H9 (cell line): ENCODE data around the gene DNAAF3. TPM values are rescaled to one million over a fixed set of nuclear protein-coding genes. Genes with fewer than 3 reads are reported as not detected.

ENCODE experiments used
- DNase-seq: peaks from one replicate; pipeline ENCODE4 v3.0.0-alpha.2; 2017
- H2AFZ ChIP-seq: one replicate; pipeline ENCODE4 v1.6.1; 2013; ENCODE audit warnings: mild to moderate bottlenecking, low read length, control low read depth, moderate library complexity
- H2AK5ac ChIP-seq: 2 replicates; pipeline ENCODE4 v1.6.1; 2013; ENCODE audit warnings: low read length, control low read depth, mixed read lengths; ENCODE audit not compliant: insufficient read length
- H2BK120ac ChIP-seq: one replicate; pipeline ENCODE4 v1.6.1; 2013; ENCODE audit warnings: low read depth, mild to moderate bottlenecking, low read length, control low read depth, inconsistent platforms; ENCODE audit not compliant: poor library complexity, severe bottlenecking
- H2BK12ac ChIP-seq: 2 replicates; pipeline ENCODE4 v1.6.1; 2013; ENCODE audit warnings: low read length, control low read depth, mixed read lengths, low read depth; ENCODE audit not compliant: insufficient read length
- H2BK15ac ChIP-seq: 2 replicates; pipeline ENCODE4 v1.6.1; 2013; ENCODE audit warnings: low read depth, low read length, control low read depth
- H2BK20ac ChIP-seq: one replicate; pipeline ENCODE4 v1.6.1; 2013; ENCODE audit warnings: low read depth, mild to moderate bottlenecking, low read length, control low read depth, inconsistent platforms; ENCODE audit not compliant: poor library complexity, severe bottlenecking
- H2BK5ac ChIP-seq: 2 replicates; pipeline ENCODE4 v1.6.1; 2013; ENCODE audit warnings: low read length, control low read depth, mixed read lengths; ENCODE audit not compliant: insufficient read length
- H3K14ac ChIP-seq: 2 replicates; pipeline ENCODE4 v1.6.1; 2013; ENCODE audit warnings: low read length, control low read depth; ENCODE audit not compliant: insufficient read depth
- H3K18ac ChIP-seq: 2 replicates; pipeline ENCODE4 v1.6.1; 2013; ENCODE audit warnings: low read depth, mild to moderate bottlenecking, mixed read lengths, low read length, control low read depth; ENCODE audit not compliant: insufficient read length
- H3K23ac ChIP-seq: 2 replicates; pipeline ENCODE4 v1.6.1; 2013; ENCODE audit warnings: low read length, control low read depth, mixed read lengths, low read depth; ENCODE audit not compliant: insufficient read length
- H3K23me2 ChIP-seq: 2 replicates; pipeline ENCODE4 v1.6.1; 2013; ENCODE audit warnings: low read depth, mild to moderate bottlenecking, mixed read lengths, low read length, control low read depth; ENCODE audit not compliant: insufficient read length, poor library complexity, severe bottlenecking
- H3K27ac ChIP-seq: 2 replicates; pipeline ENCODE4 v1.5.1; 2013; ENCODE audit warnings: low read length, control low read depth, mixed read lengths, low read depth; ENCODE audit not compliant: insufficient read length
- H3K27me3 ChIP-seq: 2 replicates; pipeline ENCODE4 v1.6.1; 2013; ENCODE audit warnings: low read length, control low read depth, inconsistent platforms; ENCODE audit not compliant: insufficient read depth
- H3K4ac ChIP-seq: 2 replicates; pipeline ENCODE4 v1.6.1; 2013; ENCODE audit warnings: low read depth, mild to moderate bottlenecking, control low read depth, inconsistent platforms, low read length, moderate library complexity
- H3K4me1 ChIP-seq: 2 replicates; pipeline ENCODE4 v1.6.1; 2013; ENCODE audit warnings: low read length, control low read depth, inconsistent platforms; ENCODE audit not compliant: insufficient read depth
- H3K4me2 ChIP-seq: 2 replicates; pipeline ENCODE4 v1.6.1; 2013; ENCODE audit warnings: low read length, control low read depth, mixed read lengths; ENCODE audit not compliant: insufficient read length, insufficient read depth
- H3K56ac ChIP-seq: 2 replicates; pipeline ENCODE4 v1.6.1; 2013; ENCODE audit warnings: low read depth, mild to moderate bottlenecking, mixed read lengths, low read length, control low read depth; ENCODE audit not compliant: insufficient read length
- H3K79me1 ChIP-seq: 2 replicates; pipeline ENCODE4 v1.6.1; 2013; ENCODE audit warnings: low read depth, mild to moderate bottlenecking, moderate library complexity, low read length, control low read depth, inconsistent platforms; ENCODE audit not compliant: insufficient read depth, poor library complexity, severe bottlenecking
- H3K79me2 ChIP-seq: 2 replicates; pipeline ENCODE4 v1.6.1; 2013; ENCODE audit warnings: low read length, control low read depth, inconsistent platforms; ENCODE audit not compliant: insufficient read depth
- H3K9ac ChIP-seq: 2 replicates; pipeline ENCODE4 v1.6.1; 2013; ENCODE audit warnings: low read length, control low read depth, mixed read lengths; ENCODE audit not compliant: insufficient read length; ENCODE audit errors: extremely low read depth
- H3K9me3 ChIP-seq: one replicate; pipeline ENCODE4 v1.6.1; 2013; ENCODE audit warnings: low read depth, low read length, inconsistent platforms; ENCODE audit not compliant: control insufficient read depth
- H3T11ph ChIP-seq: one replicate; pipeline ENCODE4 v1.6.1; 2013; ENCODE audit warnings: mild to moderate bottlenecking, low read length, control low read depth, inconsistent platforms
- H4K20me1 ChIP-seq: one replicate; pipeline ENCODE4 v1.6.1; 2013; ENCODE audit not compliant: control insufficient read depth, insufficient read length, insufficient read depth
- H4K5ac ChIP-seq: 2 replicates; pipeline ENCODE4 v1.6.1; 2013; ENCODE audit warnings: low read depth, mild to moderate bottlenecking, mixed read lengths, low read length, control low read depth; ENCODE audit not compliant: insufficient read length
- H4K8ac ChIP-seq: replicated peaks from 2 replicates; pipeline ENCODE4 v1.6.1; 2013; ENCODE audit warnings: low read length, control low read depth, mixed read lengths, low read depth; ENCODE audit not compliant: insufficient read length
- H4K91ac ChIP-seq: 2 replicates; pipeline ENCODE4 v1.6.1; 2013; ENCODE audit warnings: low read depth, mild to moderate bottlenecking, moderate library complexity, mixed read lengths, low read length, control low read depth; ENCODE audit not compliant: insufficient read length
- H3K27ac Mint-ChIP-seq, 3 experiments: 2 replicates in 2 of 3; 3 replicates in 1 of 3; pipeline ENCODE4 v1.8.0; 2020 to 2021; ENCODE audit warnings: mixed read lengths in 3 of 3, mild to moderate bottlenecking in 1 of 3, moderate library complexity in 1 of 3
- H3K27me3 Mint-ChIP-seq: 2 replicates; pipeline ENCODE4 v1.8.0; 2021; ENCODE audit warnings: low read depth, mild to moderate bottlenecking, moderate library complexity, mixed read lengths
- H3K36me3 Mint-ChIP-seq, 3 experiments: 2 replicates in 2 of 3; 3 replicates in 1 of 3; pipeline ENCODE4 v1.8.0; 2020 to 2021; ENCODE audit warnings: low read depth in 3 of 3, mixed read lengths in 3 of 3; ENCODE audit not compliant: insufficient read depth in 1 of 3
- H3K4me1 Mint-ChIP-seq, 2 experiments: 2 replicates each; pipeline ENCODE4 v1.8.0; 2020; ENCODE audit warnings: mixed read lengths in 2 of 2
- H3K4me3 Mint-ChIP-seq, 2 experiments: 2 replicates in 1 of 2; 3 replicates in 1 of 2; pipeline ENCODE4 v1.8.0; 2020 to 2021; ENCODE audit warnings: mild to moderate bottlenecking in 2 of 2, mixed read lengths in 2 of 2, moderate library complexity in 1 of 2
- H3K9me3 Mint-ChIP-seq, 2 experiments: 2 replicates in 1 of 2; 3 replicates in 1 of 2; pipeline ENCODE4 v1.8.0; 2020; ENCODE audit warnings: mild to moderate bottlenecking in 2 of 2, mixed read lengths in 2 of 2, moderate library complexity in 1 of 2
- WGBS: extraction: QIAGEN DNeasy Blood & Tissue Kit; methylation state at CpG from one replicate; pipeline ENCODE4 v1.1.7; 2013; ENCODE audit warnings: missing lambda C conversion rate, low lambda C conversion rate, mixed read lengths; ENCODE audit not compliant: insufficient read length; ENCODE audit errors: extremely low coverage; 5-methylcytosine and 5-hydroxymethylcytosine counted together
- total RNA-seq: library from RNA; stranded (reverse); gene quantifications from 2 replicates; pipeline ENCODE4 v1.2.1, GENCODE V29; 2021
- TF ChIP-seq, protein P1 (sequence below): fragments of 200-600 bp; sonication (generic); conservative IDR thresholded peaks from 3 replicates; pipeline ENCODE4 v1.8.0; 2021; ENCODE audit warnings: antibody characterized with exemption, mild to moderate bottlenecking

The DNAAF3 gene
- total RNA-seq, 1 experiment from 2014 or later: 4.6 TPM

DNA sequence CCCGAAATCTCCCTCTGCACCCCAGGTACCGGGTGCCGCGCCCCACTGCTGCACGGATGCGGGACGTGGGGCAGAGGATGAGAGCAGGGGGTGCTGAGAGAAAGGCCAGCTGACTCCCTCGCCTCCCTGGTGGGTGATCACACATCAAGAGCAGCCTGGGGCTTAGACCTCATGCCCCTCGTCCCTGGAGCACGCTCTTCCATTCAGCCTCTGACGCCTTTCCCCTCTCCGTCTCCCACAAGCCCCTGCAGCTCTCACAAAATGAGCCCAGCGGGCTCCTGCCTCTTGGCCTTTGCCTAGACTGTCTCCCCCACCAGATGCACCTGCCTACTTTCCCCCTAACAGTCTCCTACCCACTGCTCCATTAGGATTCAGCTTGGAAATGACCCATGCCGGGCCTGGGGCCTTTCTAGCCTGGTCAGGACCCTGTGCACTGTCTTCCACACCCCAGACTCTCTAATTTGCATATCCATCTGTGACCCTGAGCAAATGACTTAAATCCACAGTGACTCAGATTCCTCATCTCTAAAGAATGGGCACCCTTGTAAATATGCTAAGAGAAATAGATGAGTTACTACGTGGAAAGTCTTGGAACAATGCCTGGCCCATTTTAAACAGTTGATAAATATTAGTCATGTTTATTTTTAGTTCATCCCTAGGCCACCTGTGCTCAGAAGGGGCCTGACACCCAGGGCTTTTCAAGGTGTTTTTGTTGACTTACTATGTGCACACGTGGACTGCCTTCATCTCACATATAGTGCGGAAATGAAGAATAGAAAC, 43.5 kb upstream of the DNAAF3 start:
- Mint-ChIP-seq H3K27ac (no peak overlapping the region), H3K4me3 (no peak overlapping the region)
- no peak overlapping the region for H3K9ac ChIP-seq

More for the DNA sequence above, 43.5 kb upstream of the DNAAF3 start:
- H3K4ac ChIP-seq: no peak overlapping the region
- H2BK120ac ChIP-seq: no peak overlapping the region
- no peak overlapping the region for H4K91ac ChIP-seq
- H3K18ac ChIP-seq: no peak overlapping the region
- H3K27me3 ChIP-seq: no peaks in the 10 kb centered on the region
- H4K5ac ChIP-seq: no peak overlapping the region
- DNase-seq: no peak
- no peak overlapping the region for H3K4me2 ChIP-seq
- H3K23ac ChIP-seq: no peak overlapping the region
- Mint-ChIP-seq H3K4me1 (peaks cover 9 to 12% of the 10 kb centered on the region in 2 experiments), H3K9me3 (peaks cover 19 to 34% of the 10 kb centered on the region in 2 experiments), H3K27me3 (peaks cover 41% of the 10 kb centered on the region), H3K36me3 (peaks cover 0 to 6% (median 6%) of the 10 kb centered on the region in 3 experiments; a peak in 4 of 7 replicates)
- no peak overlapping the region for H3K14ac ChIP-seq
- no CpG with 5 or more reads among the region's 17 CpGs for WGBS
- H4K20me1 ChIP-seq: no peaks in the 10 kb centered on the region
- no peak overlapping the region for H2AK5ac ChIP-seq
- H3K23me2 ChIP-seq: no peaks in the 10 kb centered on the region
- no peak overlapping the region for H2BK20ac ChIP-seq
- no peaks in the 10 kb centered on the region for H3K4me1 ChIP-seq
- no peaks in the 10 kb centered on the region for H3K79me1 ChIP-seq
- no peaks in the 10 kb centered on the region for H3K9me3 ChIP-seq
- no peak overlapping the region for H2BK12ac ChIP-seq
- H3K27ac ChIP-seq: no peak overlapping the region
- H2BK5ac ChIP-seq: no peak overlapping the region
- TF ChIP-seq, protein P1, sequence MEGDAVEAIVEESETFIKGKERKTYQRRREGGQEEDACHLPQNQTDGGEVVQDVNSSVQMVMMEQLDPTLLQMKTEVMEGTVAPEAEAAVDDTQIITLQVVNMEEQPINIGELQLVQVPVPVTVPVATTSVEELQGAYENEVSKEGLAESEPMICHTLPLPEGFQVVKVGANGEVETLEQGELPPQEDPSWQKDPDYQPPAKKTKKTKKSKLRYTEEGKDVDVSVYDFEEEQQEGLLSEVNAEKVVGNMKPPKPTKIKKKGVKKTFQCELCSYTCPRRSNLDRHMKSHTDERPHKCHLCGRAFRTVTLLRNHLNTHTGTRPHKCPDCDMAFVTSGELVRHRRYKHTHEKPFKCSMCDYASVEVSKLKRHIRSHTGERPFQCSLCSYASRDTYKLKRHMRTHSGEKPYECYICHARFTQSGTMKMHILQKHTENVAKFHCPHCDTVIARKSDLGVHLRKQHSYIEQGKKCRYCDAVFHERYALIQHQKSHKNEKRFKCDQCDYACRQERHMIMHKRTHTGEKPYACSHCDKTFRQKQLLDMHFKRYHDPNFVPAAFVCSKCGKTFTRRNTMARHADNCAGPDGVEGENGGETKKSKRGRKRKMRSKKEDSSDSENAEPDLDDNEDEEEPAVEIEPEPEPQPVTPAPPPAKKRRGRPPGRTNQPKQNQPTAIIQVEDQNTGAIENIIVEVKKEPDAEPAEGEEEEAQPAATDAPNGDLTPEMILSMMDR: no peak
- H3T11ph ChIP-seq: no peak overlapping the region
- no peak overlapping the region for H3K56ac ChIP-seq
- H2AFZ ChIP-seq: no peak overlapping the region
- H2BK15ac ChIP-seq: no peak overlapping the region
- no peak overlapping the region for H4K8ac ChIP-seq
- H3K79me2 ChIP-seq: no peaks in the 10 kb centered on the region
